Measurements from ENCODE around the gene CELF1. TPM values are rescaled to one million over a fixed set of nuclear protein-coding genes. Genes with fewer than 3 reads are reported as not detected.
A peak's percentile ranks its signal among the peaks of the same experiment; 100 is the strongest.

Gene CELF1
- total and polyA plus RNA-seq, 2 experiments from 2014 or later: 124 to 233 TPM

- H3K27ac ChIP-seq (ENCODE audit: low read depth): no peak overlapping the region
- peaks cover 21% of the 10 kb centered on the region for H3K4me1 Mint-ChIP-seq
- H2AFZ ChIP-seq: peak overlapping the region; percentile 100; the same call in 1 of the 2 replicates
- peaks cover 50% of the 10 kb centered on the region for H3K27me3 Mint-ChIP-seq (ENCODE audit: insufficient read depth, low read depth, poor library complexity)
- peaks cover 23% of the 10 kb centered on the region for H3K4me1 ChIP-seq (ENCODE audit: insufficient read depth)
- peak overlapping the region; percentile 77 for H3K4me3 Mint-ChIP-seq
- H3K36me3 Mint-ChIP-seq (ENCODE audit: low read depth): no peaks in the 10 kb centered on the region
- TF ChIP-seq NANOG (IDR thresholded peaks at IDR 0.05; ENCODE audit: borderline replicate concordance) (no peak), ZNF114 (CRISPR knock-in tag; IDR thresholded peaks at IDR 0.05) (no peak), POLR2AphosphoS5 (IDR thresholded peaks at IDR 0.05; ENCODE audit: low read depth) (no peak), CREB1 (CRISPR knock-in tag; IDR thresholded peaks at IDR 0.05; ENCODE audit: low read depth) (no peak), JUNB (IDR thresholded peaks at IDR 0.05; ENCODE audit: unreplicated experiment) (no peak)
- TF ChIP-seq, protein P1, sequence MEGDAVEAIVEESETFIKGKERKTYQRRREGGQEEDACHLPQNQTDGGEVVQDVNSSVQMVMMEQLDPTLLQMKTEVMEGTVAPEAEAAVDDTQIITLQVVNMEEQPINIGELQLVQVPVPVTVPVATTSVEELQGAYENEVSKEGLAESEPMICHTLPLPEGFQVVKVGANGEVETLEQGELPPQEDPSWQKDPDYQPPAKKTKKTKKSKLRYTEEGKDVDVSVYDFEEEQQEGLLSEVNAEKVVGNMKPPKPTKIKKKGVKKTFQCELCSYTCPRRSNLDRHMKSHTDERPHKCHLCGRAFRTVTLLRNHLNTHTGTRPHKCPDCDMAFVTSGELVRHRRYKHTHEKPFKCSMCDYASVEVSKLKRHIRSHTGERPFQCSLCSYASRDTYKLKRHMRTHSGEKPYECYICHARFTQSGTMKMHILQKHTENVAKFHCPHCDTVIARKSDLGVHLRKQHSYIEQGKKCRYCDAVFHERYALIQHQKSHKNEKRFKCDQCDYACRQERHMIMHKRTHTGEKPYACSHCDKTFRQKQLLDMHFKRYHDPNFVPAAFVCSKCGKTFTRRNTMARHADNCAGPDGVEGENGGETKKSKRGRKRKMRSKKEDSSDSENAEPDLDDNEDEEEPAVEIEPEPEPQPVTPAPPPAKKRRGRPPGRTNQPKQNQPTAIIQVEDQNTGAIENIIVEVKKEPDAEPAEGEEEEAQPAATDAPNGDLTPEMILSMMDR (conservative IDR thresholded peaks at IDR 0.05; ENCODE audit: low read depth in 2 of 2): no peak
- H3K79me2 ChIP-seq (replicated peaks; ENCODE audit: insufficient read depth): no peaks in the 10 kb centered on the region
- H4K20me1 ChIP-seq (replicated peaks; ENCODE audit: insufficient read depth): 0 out of 2 replicates have a peak, but pooled peaks cover 5% of the 10 kb centered on the region
- no peak overlapping the region for H3K27ac Mint-ChIP-seq
- no peaks in the 10 kb centered on the region for H3K36me3 ChIP-seq (ENCODE audit: insufficient read depth)
- peak overlapping the region; percentile 99 for H3K4me2 ChIP-seq
- 0 out of 2 replicates have a peak, but pooled peaks cover 6% of the 10 kb centered on the region for H3K9me2 ChIP-seq (ENCODE audit: insufficient read depth)
- ATAC-seq (no peak), DNase-seq (ENCODE audit: low spot score) (no peak)
- peak overlapping the region; percentile 96 for H3K4me3 ChIP-seq
- H3K9me3 Mint-ChIP-seq: no peaks in the 10 kb centered on the region
- H3K27me3 ChIP-seq (ENCODE audit: insufficient read depth): peaks cover 69% of the 10 kb centered on the region
- H3F3A ChIP-seq (replicated peaks; ENCODE audit: low read depth): no peaks in the 10 kb centered on the region
These were observed 40.0 kb upstream of the CELF1 start for GRCh38 chr11:47592970-47593369.

DNA sequence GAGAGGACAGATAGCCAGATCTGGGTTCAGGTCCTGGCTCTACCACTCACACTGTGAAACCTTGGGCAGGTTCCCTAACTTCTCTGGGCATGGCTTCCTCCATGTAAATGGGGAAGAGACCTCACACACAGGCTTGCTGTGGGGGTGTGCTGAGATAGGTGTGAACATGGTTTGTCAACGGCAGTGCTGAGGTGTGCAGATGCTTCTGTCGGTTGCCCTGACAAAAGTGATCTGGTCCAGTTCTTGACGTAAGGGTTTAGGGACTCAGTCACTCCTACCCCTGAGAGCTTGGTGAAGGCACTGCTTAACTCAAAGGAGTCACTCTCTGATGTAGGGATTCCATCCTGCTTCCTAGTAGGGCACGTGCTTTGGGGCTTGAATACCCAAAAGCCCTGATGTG, 39.3 kb upstream of the CELF1 start:
- peaks cover 23% of the 10 kb centered on the region for H3K4me1 ChIP-seq (ENCODE audit: insufficient read depth)
- H3K9me3 Mint-ChIP-seq: no peaks in the 10 kb centered on the region
- no peak overlapping the region; the same call in 1 of the 2 replicates for H3K4me2 ChIP-seq
- ATAC-seq (no peak), DNase-seq (ENCODE audit: low spot score) (no peak)
- H3K4me3 Mint-ChIP-seq: peak overlapping the region; percentile 77; the same call in 1 of the 3 replicates
- H3K27ac ChIP-seq (ENCODE audit: low read depth): no peak overlapping the region
- no peaks in the 10 kb centered on the region for H3K36me3 ChIP-seq (ENCODE audit: insufficient read depth)
- peaks cover 5% of the 10 kb centered on the region; the same call in 1 of the 2 replicates for H4K20me1 ChIP-seq (replicated peaks; ENCODE audit: insufficient read depth)
- no peaks in the 10 kb centered on the region for H3F3A ChIP-seq (replicated peaks; ENCODE audit: low read depth)
- H3K27me3 Mint-ChIP-seq (ENCODE audit: insufficient read depth, low read depth, poor library complexity): peaks cover 52% of the 10 kb centered on the region
- peaks cover 69% of the 10 kb centered on the region for H3K27me3 ChIP-seq (ENCODE audit: insufficient read depth)
- H3K9me2 ChIP-seq (ENCODE audit: insufficient read depth): 0 out of 2 replicates have a peak, but pooled peaks cover 6% of the 10 kb centered on the region
- H3K4me3 ChIP-seq: no peak overlapping the region; the same call in 1 of the 2 replicates
- no peak overlapping the region for H2AFZ ChIP-seq
- no peaks in the 10 kb centered on the region for H3K36me3 Mint-ChIP-seq (ENCODE audit: low read depth)
- H3K27ac Mint-ChIP-seq: no peak overlapping the region
- H3K4me1 Mint-ChIP-seq: peaks cover 21% of the 10 kb centered on the region
- no peaks in the 10 kb centered on the region for H3K79me2 ChIP-seq (replicated peaks; ENCODE audit: insufficient read depth)
- TF ChIP-seq REST (IDR thresholded peaks at IDR 0.05; ENCODE audit: unreplicated experiment) (no peak), ZNF331 (CRISPR knock-in tag; IDR thresholded peaks at IDR 0.05; ENCODE audit: low read depth) (no peak), POLR2AphosphoS5 (IDR thresholded peaks at IDR 0.05; ENCODE audit: low read depth) (no peak), EZH2phosphoT487 (IDR thresholded peaks at IDR 0.05; ENCODE audit: unreplicated experiment) (no peak), EZH2 (IDR thresholded peaks at IDR 0.05; ENCODE audit: low read depth, unreplicated experiment) (no peak)
- TF ChIP-seq, protein P2, sequence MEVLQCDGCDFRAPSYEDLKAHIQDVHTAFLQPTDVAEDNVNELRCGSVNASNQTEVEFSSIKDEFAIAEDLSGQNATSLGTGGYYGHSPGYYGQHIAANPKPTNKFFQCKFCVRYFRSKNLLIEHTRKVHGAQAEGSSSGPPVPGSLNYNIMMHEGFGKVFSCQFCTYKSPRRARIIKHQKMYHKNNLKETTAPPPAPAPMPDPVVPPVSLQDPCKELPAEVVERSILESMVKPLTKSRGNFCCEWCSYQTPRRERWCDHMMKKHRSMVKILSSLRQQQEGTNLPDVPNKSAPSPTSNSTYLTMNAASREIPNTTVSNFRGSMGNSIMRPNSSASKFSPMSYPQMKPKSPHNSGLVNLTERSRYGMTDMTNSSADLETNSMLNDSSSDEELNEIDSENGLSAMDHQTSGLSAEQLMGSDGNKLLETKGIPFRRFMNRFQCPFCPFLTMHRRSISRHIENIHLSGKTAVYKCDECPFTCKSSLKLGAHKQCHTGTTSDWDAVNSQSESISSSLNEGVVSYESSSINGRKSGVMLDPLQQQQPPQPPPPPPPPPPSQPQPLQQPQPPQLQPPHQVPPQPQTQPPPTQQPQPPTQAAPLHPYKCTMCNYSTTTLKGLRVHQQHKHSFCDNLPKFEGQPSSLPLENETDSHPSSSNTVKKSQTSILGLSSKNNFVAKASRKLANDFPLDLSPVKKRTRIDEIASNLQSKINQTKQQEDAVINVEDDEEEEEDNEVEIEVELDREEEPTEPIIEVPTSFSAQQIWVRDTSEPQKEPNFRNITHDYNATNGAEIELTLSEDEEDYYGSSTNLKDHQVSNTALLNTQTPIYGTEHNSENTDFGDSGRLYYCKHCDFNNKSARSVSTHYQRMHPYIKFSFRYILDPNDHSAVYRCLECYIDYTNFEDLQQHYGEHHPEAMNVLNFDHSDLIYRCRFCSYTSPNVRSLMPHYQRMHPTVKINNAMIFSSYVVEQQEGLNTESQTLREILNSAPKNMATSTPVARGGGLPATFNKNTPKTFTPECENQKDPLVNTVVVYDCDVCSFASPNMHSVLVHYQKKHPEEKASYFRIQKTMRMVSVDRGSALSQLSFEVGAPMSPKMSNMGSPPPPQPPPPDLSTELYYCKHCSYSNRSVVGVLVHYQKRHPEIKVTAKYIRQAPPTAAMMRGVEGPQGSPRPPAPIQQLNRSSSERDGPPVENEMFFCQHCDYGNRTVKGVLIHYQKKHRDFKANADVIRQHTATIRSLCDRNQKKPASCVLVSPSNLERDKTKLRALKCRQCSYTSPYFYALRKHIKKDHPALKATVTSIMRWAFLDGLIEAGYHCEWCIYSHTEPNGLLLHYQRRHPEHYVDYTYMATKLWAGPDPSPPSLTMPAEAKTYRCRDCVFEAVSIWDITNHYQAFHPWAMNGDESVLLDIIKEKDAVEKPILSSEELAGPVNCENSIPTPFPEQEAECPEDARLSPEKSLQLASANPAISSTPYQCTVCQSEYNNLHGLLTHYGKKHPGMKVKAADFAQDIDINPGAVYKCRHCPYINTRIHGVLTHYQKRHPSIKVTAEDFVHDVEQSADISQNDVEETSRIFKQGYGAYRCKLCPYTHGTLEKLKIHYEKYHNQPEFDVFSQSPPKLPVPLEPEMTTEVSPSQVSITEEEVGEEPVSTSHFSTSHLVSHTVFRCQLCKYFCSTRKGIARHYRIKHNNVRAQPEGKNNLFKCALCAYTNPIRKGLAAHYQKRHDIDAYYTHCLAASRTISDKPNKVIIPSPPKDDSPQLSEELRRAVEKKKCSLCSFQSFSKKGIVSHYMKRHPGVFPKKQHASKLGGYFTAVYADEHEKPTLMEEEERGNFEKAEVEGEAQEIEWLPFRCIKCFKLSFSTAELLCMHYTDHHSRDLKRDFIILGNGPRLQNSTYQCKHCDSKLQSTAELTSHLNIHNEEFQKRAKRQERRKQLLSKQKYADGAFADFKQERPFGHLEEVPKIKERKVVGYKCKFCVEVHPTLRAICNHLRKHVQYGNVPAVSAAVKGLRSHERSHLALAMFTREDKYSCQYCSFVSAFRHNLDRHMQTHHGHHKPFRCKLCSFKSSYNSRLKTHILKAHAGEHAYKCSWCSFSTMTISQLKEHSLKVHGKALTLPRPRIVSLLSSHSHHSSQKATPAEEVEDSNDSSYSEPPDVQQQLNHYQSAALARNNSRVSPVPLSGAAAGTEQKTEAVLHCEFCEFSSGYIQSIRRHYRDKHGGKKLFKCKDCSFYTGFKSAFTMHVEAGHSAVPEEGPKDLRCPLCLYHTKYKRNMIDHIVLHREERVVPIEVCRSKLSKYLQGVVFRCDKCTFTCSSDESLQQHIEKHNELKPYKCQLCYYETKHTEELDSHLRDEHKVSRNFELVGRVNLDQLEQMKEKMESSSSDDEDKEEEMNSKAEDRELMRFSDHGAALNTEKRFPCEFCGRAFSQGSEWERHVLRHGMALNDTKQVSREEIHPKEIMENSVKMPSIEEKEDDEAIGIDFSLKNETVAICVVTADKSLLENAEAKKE (CRISPR knock-in tag; IDR thresholded peaks at IDR 0.05): no peak

Data from GM23338 (cell line).